HG03565 (cell line): ENCODE results near the gene FOXC2.

Experiments
- ATAC-seq: cut with Tn5 transposase; IDR thresholded peaks from one replicate; pipeline ENCODE4 v1.9.1; 2021; ENCODE audit warnings: mild to moderate bottlenecking, moderate library complexity; ENCODE audit not compliant: unreplicated experiment

The FOXC2 gene

GRCh38 chr16:86532526-86532815 is 34.2 kb upstream of the FOXC2 start:
- no peak for ATAC-seq

DNA sequence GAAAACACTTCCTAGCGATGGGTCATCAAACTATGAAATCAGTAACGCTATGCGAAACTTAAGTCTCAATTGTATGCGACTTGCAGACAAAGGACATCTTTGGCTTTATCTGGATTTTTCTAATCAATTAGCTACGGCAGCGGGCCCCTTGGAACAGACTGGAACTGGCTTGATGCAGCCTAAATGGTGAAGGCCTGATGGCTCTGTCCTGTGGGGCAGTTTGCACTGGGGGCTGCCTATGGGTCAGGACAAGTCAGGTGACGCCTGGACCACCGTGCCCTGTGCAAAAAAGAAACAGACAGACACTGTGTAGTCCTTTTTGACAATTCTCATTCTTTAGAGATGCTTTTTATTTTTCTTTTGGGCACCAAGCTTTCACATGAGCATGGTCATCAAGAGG is 33.6 kb upstream of the FOXC2 start:
- ATAC-seq: no peak

- ATAC-seq: no peak
These were observed 32.8 kb upstream of the FOXC2 start for GRCh38 chr16:86533767-86534351.

DNA sequence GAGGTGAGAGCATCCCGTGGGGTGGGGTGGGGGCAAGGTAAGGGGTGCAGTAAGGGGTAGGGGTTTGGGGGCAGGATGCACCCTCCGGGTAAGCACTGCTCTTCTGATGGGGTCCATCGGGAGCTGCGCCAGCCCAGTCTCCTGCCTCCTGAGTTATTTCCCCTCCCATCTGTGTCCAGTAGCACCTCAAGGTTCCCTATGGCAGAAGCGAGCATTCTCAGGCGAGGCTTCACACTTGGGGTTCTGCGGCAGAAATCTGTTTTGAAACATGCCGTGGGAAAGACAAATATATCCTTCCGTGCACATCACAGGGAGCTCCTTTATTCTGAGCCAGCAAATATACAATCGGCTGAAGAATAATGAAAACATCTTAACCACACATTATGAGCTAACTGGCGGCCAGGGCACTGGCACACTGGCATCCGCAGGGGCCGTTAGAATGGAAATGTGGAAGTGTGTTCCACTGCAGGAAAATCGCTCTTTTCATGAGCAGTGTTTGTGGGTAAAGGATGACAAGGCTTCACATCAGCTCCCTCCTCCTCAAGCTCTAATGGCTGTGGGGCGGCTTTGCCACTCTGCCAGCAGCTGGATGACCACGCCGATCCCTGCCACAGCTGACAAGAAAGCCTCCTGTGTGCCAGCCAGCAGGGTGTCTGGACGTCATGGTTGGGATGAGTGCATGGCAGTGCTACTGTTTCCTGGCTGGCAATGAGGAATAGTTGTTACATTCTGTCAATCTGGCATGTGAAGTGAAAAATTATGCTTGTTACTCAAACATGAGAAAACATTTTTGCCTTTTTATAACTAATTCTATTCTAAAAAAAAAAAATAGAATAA is 31.6 kb upstream of the FOXC2 start:
- no peak for ATAC-seq

DNA sequence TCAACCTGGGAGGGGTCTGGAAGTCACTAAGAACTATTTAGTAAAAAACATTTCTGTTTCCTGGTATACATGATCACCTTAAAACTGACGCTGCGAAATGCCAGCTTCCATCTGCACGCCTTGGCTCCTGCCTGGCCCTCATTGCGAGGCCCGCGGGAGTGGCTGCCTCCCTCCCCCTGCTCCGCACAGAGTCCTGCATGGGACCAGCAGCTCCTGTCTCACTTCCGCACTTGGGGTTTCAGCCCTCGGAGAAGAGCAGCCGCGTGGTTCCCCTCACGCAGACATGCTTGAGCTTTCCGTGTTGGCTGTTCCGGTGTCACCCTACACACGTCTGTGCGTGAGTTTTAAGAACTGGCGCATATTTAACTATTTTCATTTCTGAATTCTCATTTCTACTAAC is 30.0 kb upstream of the FOXC2 start:
- ATAC-seq: no peak

GRCh38 chr16:86537486-86537885 is 29.1 kb upstream of the FOXC2 start:
- no peak for ATAC-seq

DNA sequence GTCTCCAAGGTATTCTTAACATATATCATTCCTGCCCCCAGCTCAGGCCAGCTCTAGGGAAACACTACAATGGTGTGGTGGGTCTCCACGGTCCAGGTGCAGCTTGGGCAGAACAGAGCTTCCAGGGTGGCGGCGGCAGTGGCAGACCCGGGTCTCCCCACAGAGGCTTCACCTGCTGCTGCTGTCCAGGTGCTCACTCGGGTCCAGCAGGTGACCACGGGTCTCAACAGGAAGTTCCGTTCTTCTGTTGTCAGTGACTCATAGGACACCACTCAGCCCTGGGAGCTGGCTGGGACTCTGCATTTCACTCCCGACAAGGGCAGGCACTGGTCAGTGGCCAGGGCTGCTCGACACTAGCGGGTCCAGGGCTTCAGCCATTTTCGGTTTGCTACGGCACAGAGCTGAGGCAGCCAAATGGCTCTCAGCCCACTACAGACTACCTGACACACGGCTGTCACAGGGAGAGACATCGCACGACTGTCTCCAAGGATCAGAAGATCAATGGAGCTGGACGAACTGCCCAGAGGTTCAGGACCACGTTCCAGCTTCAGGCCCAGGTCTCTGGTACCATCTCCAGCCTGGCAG is 28.3 kb upstream of the FOXC2 start:
- no peak for ATAC-seq

DNA sequence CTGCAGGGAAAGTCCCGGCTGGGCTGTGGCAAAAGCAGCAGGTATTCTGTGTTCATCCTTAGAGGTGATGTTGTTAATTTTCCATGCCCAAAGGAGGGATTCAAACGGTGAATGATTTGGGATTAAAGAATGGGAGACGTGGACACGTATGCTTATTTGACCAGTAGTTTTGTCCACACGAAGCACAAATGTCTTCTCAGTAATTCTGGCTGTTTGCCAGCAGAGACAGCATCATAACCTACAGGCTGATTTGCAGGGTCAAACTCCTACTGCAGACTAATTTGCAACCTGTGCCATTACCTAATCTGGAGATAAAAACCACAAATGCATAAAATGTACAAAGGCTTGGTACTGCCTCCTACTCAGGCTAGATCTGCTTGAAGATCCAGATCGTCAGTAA is 25.7 kb upstream of the FOXC2 start:
- no peak for ATAC-seq

DNA sequence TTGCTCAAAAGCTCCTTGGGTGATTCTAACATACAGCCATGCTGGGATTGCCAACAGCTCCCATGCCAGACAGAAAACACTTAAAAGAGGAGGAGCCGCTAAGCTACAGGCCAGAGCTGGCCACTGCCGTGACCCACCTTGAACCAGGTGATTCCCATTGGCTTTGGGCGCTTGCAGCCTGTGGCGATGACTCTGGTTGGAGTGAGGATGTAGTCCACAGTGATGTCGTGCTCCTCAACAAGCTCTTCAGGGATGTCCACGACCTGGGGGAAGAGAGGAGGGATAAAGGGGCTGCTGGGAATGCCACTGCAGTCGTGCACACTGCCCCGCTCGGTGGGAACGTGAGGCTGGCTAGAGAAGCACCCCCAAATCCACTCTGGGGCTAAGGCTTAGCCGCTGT is 25.1 kb upstream of the FOXC2 start:
- no peak for ATAC-seq

- ATAC-seq: no peak
These were observed 23.6 kb upstream of the FOXC2 start for GRCh38 chr16:86542756-86543750.

DNA sequence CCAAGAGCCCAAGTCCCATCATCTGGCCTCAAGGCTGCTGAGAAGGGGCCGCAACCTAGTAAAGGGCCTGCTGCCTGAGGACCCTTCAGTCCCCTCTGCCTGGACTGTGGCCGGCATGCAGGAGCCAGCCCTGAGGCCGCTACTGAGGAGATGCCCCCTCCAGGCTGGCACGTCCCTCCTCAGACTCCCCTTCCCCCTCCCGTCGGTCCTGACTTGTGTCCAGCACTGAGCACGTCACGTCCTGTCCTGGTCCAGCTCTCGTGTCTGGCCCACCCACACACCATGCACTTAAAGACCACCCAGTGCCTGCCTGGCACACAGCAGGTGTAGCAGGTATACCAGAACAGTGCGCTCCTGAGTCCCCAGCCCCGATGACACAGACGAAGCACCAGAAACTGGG is 21.1 kb upstream of the FOXC2 start:
- ATAC-seq: no peak

DNA sequence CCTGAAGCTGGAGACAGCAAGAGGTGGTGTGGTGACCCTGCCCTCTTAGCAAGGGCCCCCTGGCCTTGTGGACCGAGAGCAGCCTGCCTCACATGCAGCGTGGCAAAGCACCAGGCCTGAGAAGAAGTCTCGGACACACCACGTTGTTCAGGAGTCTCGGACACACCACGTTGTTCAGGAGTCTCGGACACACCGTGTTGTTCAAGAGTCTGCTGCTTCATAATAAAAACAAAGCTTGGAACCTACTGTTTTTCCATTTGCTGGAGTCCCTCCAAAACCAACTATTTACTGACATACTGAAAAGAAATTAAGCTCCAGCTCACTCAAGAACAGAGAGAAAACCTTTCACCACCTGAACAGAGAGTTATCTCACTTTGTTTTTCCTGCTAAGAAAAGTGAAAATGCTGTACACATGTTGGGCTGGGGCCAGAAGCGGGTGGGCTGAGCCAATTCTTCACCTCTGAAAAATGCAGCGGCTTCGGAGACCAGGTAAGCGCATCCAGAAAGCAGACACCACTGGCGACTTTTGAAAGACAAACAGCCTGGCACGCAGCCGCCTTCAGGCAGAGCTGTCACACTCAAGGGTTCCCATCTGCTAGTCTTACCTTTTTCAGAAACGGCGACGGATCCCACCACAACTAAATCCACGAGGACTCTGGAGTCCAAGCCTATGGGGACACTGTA is 20.5 kb upstream of the FOXC2 start:
- ATAC-seq: no peak

DNA sequence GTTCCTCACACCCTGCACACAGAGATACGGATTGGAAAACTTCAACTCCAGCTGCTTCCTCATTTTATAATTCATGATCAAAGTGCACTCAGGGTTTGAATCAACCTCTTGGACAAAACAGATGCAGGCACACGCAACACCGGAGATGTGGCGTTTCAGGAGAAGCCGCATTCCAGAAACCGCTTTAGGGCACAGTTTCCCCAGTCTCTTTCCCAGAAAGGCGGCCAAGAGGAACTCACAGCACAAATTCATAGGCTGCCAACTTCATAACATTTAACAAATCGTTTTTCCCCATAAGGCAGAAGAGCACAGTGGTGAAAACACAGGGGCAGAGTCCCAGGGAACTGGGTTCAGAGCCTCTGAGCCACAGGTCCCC is 20.0 kb upstream of the FOXC2 start:
- no peak for ATAC-seq

DNA sequence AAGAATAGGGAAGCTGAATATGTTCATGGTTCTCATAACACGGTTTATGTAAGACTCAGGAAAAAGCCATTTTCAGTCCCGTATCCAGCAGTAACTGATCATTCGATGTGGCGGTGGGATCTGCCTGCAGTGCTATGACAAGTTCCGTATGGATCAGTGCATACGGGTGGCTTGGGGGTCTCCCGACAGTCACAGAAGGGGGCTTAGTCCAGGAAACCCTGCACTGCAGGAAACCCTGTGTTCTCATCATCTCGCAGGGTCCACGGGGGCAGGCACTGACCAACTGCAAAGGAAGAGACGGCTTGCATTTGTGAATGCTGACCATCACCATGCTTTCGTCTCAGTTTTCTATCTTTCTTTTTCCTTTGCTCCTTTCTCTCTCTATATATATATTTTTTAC is 19.3 kb upstream of the FOXC2 start:
- no peak for ATAC-seq

- ATAC-seq: no peak
These were observed 17.3 kb upstream of the FOXC2 start for GRCh38 chr16:86549076-86549892.

- no peak for ATAC-seq
These were observed 16.8 kb upstream of the FOXC2 start for GRCh38 chr16:86549893-86550190.

DNA sequence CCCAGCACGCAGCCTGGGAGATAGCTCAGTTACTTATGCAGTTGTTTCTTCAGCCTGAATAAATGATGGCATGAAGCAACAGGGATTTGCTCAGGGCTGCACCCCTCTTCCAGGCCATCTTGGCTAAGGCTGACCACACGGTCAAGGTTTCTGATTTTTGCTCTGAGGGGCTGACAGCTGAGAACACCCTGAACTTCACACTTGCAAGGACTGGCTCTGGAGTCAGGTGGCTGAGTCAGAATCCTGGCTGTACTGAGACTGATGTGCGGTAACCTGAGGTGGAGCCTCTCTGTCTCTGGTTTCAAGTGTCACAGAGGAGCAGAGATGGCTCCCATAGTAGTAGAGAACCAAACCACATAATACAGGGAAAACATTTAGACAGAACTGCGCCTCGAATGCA is 16.3 kb upstream of the FOXC2 start:
- no peak for ATAC-seq

DNA sequence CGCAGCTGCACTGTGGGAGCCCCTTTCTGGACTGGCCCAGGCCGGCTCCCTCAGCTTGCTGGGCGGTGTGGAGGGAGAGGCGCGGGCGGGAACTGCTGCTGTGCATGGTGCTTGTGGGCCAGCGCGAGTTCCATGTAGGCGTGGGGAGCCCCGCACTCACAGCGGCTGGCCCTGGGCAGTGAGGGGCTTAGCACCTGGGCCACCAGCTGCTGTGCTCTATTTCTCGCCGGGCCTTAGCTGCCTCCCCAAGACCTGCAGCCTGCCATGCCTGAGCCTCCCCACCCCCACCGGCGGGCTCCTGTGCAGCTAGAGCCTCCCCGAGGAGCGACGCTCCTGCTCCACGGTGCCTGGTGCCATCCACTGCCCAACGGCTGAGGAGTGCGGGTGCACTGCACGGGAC is 13.3 kb upstream of the FOXC2 start:
- ATAC-seq: no peak

- no peak for ATAC-seq
These were observed 12.1 kb upstream of the FOXC2 start for GRCh38 chr16:86554599-86554916.

GRCh38 chr16:86554917-86555703 is 11.5 kb upstream of the FOXC2 start, which contains the start of gene MTHFSD:
TSS of gene MTHFSD (minus strand) at chr16:86555235. CDS start at chr16:86555184, 51 bp downstream.
- ATAC-seq: peak; percentile 79
